ENCODE data around the gene GTF3C2. TPM values are rescaled to one million over a fixed set of nuclear protein-coding genes. Genes with fewer than 3 reads are reported as not detected.

The GTF3C2 gene
- total RNA-seq, 1 experiment from 2014 or later: 109 TPM

GRCh38 chr2:27376151-27376865 is 19.7 kb upstream of the GTF3C2 start:
- H3K79me2 ChIP-seq (ENCODE audit: insufficient read depth, low read length): peaks cover 3% of the 10 kb centered on the region; the same call in 1 of the 2 replicates
- Mint-ChIP-seq H3K4me3 (no peak overlapping the region; a peak in 1 of 5 replicates), H3K36me3 (ENCODE audit: insufficient read depth in 1 of 3, low read depth in 3 of 3) (peaks cover 44 to 81% (median 73%) of the 10 kb centered on the region in 3 experiments; a peak in 6 of 7 replicates), H3K4me1 (peaks cover 26% of the 10 kb centered on the region in 2 experiments), H3K9me3 (no peaks in the 10 kb centered on the region), H3K27ac (peak overlapping the region in 1 of 3 experiments; percentile 57; a peak in 1 of 7 replicates), H3K27me3 (ENCODE audit: low read depth) (peaks cover 1% of the 10 kb centered on the region; the same call in 1 of the 2 replicates)
- H3K18ac ChIP-seq (ENCODE audit: insufficient read length, low read depth, low read length): no peak overlapping the region
- H2BK12ac ChIP-seq (ENCODE audit: insufficient read length, low read depth, low read length): no peak overlapping the region
- H2BK120ac ChIP-seq (ENCODE audit: low read depth, low read length, poor library complexity, severe bottlenecking): no peak overlapping the region
- no peak overlapping the region for H2BK5ac ChIP-seq (ENCODE audit: insufficient read length, low read length)
- no peak overlapping the region for H3K56ac ChIP-seq (ENCODE audit: insufficient read length, low read depth, low read length)
- H3K4me2 ChIP-seq (ENCODE audit: insufficient read depth, insufficient read length, low read length): no peak overlapping the region
- H3K14ac ChIP-seq (ENCODE audit: insufficient read depth, low read length): no peak overlapping the region
- no peaks in the 10 kb centered on the region for H3K27me3 ChIP-seq (ENCODE audit: insufficient read depth, low read length)
- no peak overlapping the region for H3T11ph ChIP-seq (ENCODE audit: low read length)
- H3K79me1 ChIP-seq (ENCODE audit: insufficient read depth, low read depth, low read length, poor library complexity, severe bottlenecking): peaks cover 3% of the 10 kb centered on the region
- no peak overlapping the region for H3K9ac ChIP-seq (ENCODE audit: extremely low read depth, insufficient read length, low read length)
- no peaks in the 10 kb centered on the region for H3K9me3 ChIP-seq (ENCODE audit: control insufficient read depth, low read depth, low read length)
- H3K4ac ChIP-seq (ENCODE audit: low read depth, low read length): no peak overlapping the region
- peaks cover 14% of the 10 kb centered on the region for H3K23me2 ChIP-seq (ENCODE audit: insufficient read length, low read depth, low read length, poor library complexity, severe bottlenecking)
- H2AFZ ChIP-seq (ENCODE audit: low read length): no peak overlapping the region
- no peak overlapping the region for H4K91ac ChIP-seq (ENCODE audit: insufficient read length, low read depth, low read length)
- no peaks in the 10 kb centered on the region for H4K20me1 ChIP-seq (ENCODE audit: control insufficient read depth, insufficient read depth, insufficient read length)
- no peak overlapping the region for H3K23ac ChIP-seq (ENCODE audit: insufficient read length, low read depth, low read length)
- H3K4me1 ChIP-seq (ENCODE audit: insufficient read depth, low read length): peaks cover 3% of the 10 kb centered on the region; the same call in 1 of the 2 replicates
- H4K5ac ChIP-seq (ENCODE audit: insufficient read length, low read depth, low read length): no peak overlapping the region
- H2BK20ac ChIP-seq (ENCODE audit: low read depth, low read length, poor library complexity, severe bottlenecking): no peak overlapping the region
- no peak overlapping the region for H2AK5ac ChIP-seq (ENCODE audit: insufficient read length, low read length)
- no CpG with 5 or more reads among the region's 16 CpGs for WGBS (ENCODE audit: extremely low coverage, insufficient read length, low lambda C conversion rate)
- H3K27ac ChIP-seq (ENCODE audit: insufficient read length, low read depth, low read length): no peak overlapping the region
- DNase-seq: no peak
- no peak for TF ChIP-seq CTCF (conservative IDR thresholded peaks at IDR 0.05)
- H4K8ac ChIP-seq (replicated peaks; ENCODE audit: insufficient read length, low read depth, low read length): no peak overlapping the region
- no peak overlapping the region for H2BK15ac ChIP-seq (ENCODE audit: low read depth, low read length)
